Nephron (organoid): ENCODE measurements around the gene SH2D6.
"Not testable (repeated sequence)": the region's sequence is repeated elsewhere in the genome, so short reads cannot be mapped to it uniquely, and the experiment has no call there.

ENCODE experiments used
- H3K27ac Mint-ChIP-seq, 3 experiments: 2 replicates each; pipeline ENCODE4 v1.8.0; 2020; ENCODE audit warnings: mixed read lengths in 3 of 3, mild to moderate bottlenecking in 2 of 3, moderate library complexity in 1 of 3
- H3K27me3 Mint-ChIP-seq: 2 replicates; pipeline ENCODE4 v1.8.0; 2021; ENCODE audit warnings: low read depth, mild to moderate bottlenecking, moderate library complexity, mixed read lengths
- H3K36me3 Mint-ChIP-seq: 2 replicates; pipeline ENCODE4 v1.8.0; 2020; ENCODE audit warnings: low read depth, mixed read lengths
- H3K4me1 Mint-ChIP-seq: 2 replicates; pipeline ENCODE4 v1.8.0; 2020; ENCODE audit warnings: mixed read lengths
- H3K4me3 Mint-ChIP-seq, 3 experiments: 2 replicates each; pipeline ENCODE4 v1.8.0; 2020; ENCODE audit warnings: mild to moderate bottlenecking in 3 of 3, mixed read lengths in 3 of 3, moderate library complexity in 2 of 3
- H3K9me3 Mint-ChIP-seq: 2 replicates; pipeline ENCODE4 v1.8.0; 2020; ENCODE audit warnings: mixed read lengths
- CTCF ChIP-seq, 3 experiments: fragments of 200-600 bp; sonication (generic); IDR thresholded peaks; one replicate each; pipeline ENCODE4 v1.5.0; 2021; ENCODE audit warnings: antibody characterized with exemption in 3 of 3; ENCODE audit not compliant: unreplicated experiment in 3 of 3

The SH2D6 gene

GRCh38 chr2:85409845-85410583, 8.5 kb upstream of the SH2D6 start, which contains the start of gene CAPG:
TSS of gene CAPG (minus strand) at chr2:85410366. CDS start at chr2:85402145, 8,221 bp downstream.
- H3K4me1 Mint-ChIP-seq: peaks cover 34% of the 10 kb centered on the region
- peaks cover under 1% of the 10 kb centered on the region for H3K36me3 Mint-ChIP-seq

GRCh38 chr2:85410584-85411404, 7.7 kb upstream of the SH2D6 start:
- peaks cover 3% of the 10 kb centered on the region for H3K27me3 Mint-ChIP-seq
- H3K9me3 Mint-ChIP-seq: no peaks in the 10 kb centered on the region
- TF ChIP-seq CTCF (IDR thresholded peaks at IDR 0.05; ENCODE audit: unreplicated experiment in 3 of 3): no peak
- H3K4me3 Mint-ChIP-seq: peak overlapping the region in 2 of 3 experiments; percentile 26 to 33
- H3K36me3 Mint-ChIP-seq: no peaks in the 10 kb centered on the region
- peak overlapping the region in 2 of 3 experiments; percentile 4 to 24 for H3K27ac Mint-ChIP-seq
- H3K4me1 Mint-ChIP-seq: peaks cover 30% of the 10 kb centered on the region

More at GRCh38 chr2:85409845-85410583, 8.5 kb upstream of the SH2D6 start, which contains the start of gene CAPG:
- peak within 1 kb of the TSS in 2 of 3 experiments; percentile 4 to 24 for H3K27ac Mint-ChIP-seq
- no peak for TF ChIP-seq CTCF (IDR thresholded peaks at IDR 0.05; ENCODE audit: unreplicated experiment in 3 of 3)
- H3K27me3 Mint-ChIP-seq: peaks cover 3% of the 10 kb centered on the region
- peaks cover under 1% of the 10 kb centered on the region for H3K9me3 Mint-ChIP-seq
- H3K4me3 Mint-ChIP-seq: peak within 1 kb of the TSS in 2 of 3 experiments; percentile 26 to 33

GRCh38 chr2:85411405-85411748, 7.1 kb upstream of the SH2D6 start:
- H3K27me3 Mint-ChIP-seq: peaks cover 3% of the 10 kb centered on the region
- no peak for TF ChIP-seq CTCF (IDR thresholded peaks at IDR 0.05; ENCODE audit: unreplicated experiment in 3 of 3)
- no peaks in the 10 kb centered on the region for H3K9me3 Mint-ChIP-seq
- H3K4me3 Mint-ChIP-seq: peak overlapping the region in 2 of 3 experiments; percentile 26 to 33
- peak overlapping the region in 2 of 3 experiments; percentile 4 to 24 for H3K27ac Mint-ChIP-seq
- peaks cover 30% of the 10 kb centered on the region for H3K4me1 Mint-ChIP-seq
- no peaks in the 10 kb centered on the region for H3K36me3 Mint-ChIP-seq

GRCh38 chr2:85413592-85414420, 4.7 kb upstream of the SH2D6 start:
- H3K4me1 Mint-ChIP-seq: peaks cover 22% of the 10 kb centered on the region
- H3K27ac Mint-ChIP-seq: peak overlapping the region; percentile 61 to 97 (median 82)
- H3K4me3 Mint-ChIP-seq: peak overlapping the region; percentile 91 to 95 (median 94)
- peaks cover 3% of the 10 kb centered on the region for H3K27me3 Mint-ChIP-seq
- no peaks in the 10 kb centered on the region for H3K9me3 Mint-ChIP-seq
- no peak for TF ChIP-seq CTCF (IDR thresholded peaks at IDR 0.05; ENCODE audit: unreplicated experiment in 3 of 3)
- H3K36me3 Mint-ChIP-seq: no peaks in the 10 kb centered on the region

GRCh38 chr2:85414421-85414759, 4.1 kb upstream of the SH2D6 start:
- Mint-ChIP-seq H3K4me3 (peak overlapping the region; percentile 91 to 95 (median 94)), H3K4me1 (peaks cover 25% of the 10 kb centered on the region), H3K27ac (peak overlapping the region in 1 of 3 experiments; percentile 29)
- H3K36me3 Mint-ChIP-seq, H3K27me3 Mint-ChIP-seq, H3K9me3 Mint-ChIP-seq: not testable (repeated sequence)
